Kidney (tissue), 14 donors: ENCODE measurements around the gene TESK1. TPM values are rescaled to one million over a fixed set of nuclear protein-coding genes. Genes with fewer than 3 reads are reported as not detected.
A peak's percentile ranks its signal among the peaks of the same experiment; 100 is the strongest.

Experiments
- DNase-seq, 5 donors: peaks; one replicate each; pipeline ENCODE4 v3.0.0-alpha.2; 2013 to 2020
- FAIRE-seq: peaks from 2 replicates; lab custom pipeline; 2012; peaks lifted over from hg19 to GRCh38; lab: Jason Lieb, UNC
- H3K27ac ChIP-seq, 2 donors: one replicate each; pipeline ENCODE4 v1.7.0; 2013; ENCODE audit warnings: low read depth in 2 of 2, low read length in 2 of 2, inconsistent platforms in 1 of 2
- H3K27me3 ChIP-seq: one replicate; pipeline ENCODE4 v1.7.1; 2013; ENCODE audit warnings: low read length, inconsistent platforms; ENCODE audit not compliant: control insufficient read depth, insufficient read depth
- H3K36me3 ChIP-seq, 3 donors: one replicate each; pipeline versions ENCODE4 v1.7.0 to v1.7.1; 2013; ENCODE audit warnings: low read length in 3 of 3, control low read depth in 1 of 3, inconsistent platforms in 1 of 3; ENCODE audit not compliant: insufficient read depth in 3 of 3, control insufficient read depth in 2 of 3
- H3K4me1 ChIP-seq, 3 donors: one replicate each; pipeline versions ENCODE4 v1.7.0 to v1.7.1; 2013; ENCODE audit warnings: low read length in 3 of 3, inconsistent platforms in 1 of 3, low read depth in 1 of 3; ENCODE audit not compliant: control insufficient read depth in 2 of 3, insufficient read depth in 2 of 3
- H3K4me3 ChIP-seq, 3 donors: one replicate each; pipeline versions ENCODE4 v1.7.0 to v1.8.1; 2013; ENCODE audit warnings: low read length in 3 of 3, control low read depth in 1 of 3, inconsistent platforms in 1 of 3
- H3K9ac ChIP-seq, 3 donors: one replicate each; pipeline versions ENCODE4 v1.7.0 to v1.7.1; 2013; ENCODE audit warnings: low read length in 3 of 3, control low read depth in 1 of 3, inconsistent platforms in 1 of 3
- H3K9me3 ChIP-seq, 3 donors: one replicate each; pipeline versions ENCODE4 v1.7.0 to v1.7.1; 2013; ENCODE audit warnings: low read length in 3 of 3, control low read depth in 1 of 3, inconsistent platforms in 1 of 3; ENCODE audit not compliant: control insufficient read depth in 2 of 3, insufficient read depth in 1 of 3
- intact Hi-C: fragments of 100-400 bp; cut with DNase I; formaldehyde crosslinking; loops from one replicate; pipeline ENCODE4 v1.11.1; 2022
- polyA plus RNA-seq: library from polyadenylated mRNA; stranded (reverse); fragments of 350-450 nt; fragmentation: Illumina TruSeq; extraction: RNeasy Lipid Tissue Mini Kit (QIAGEN cat#74804); gene quantifications from one replicate; pipeline ENCODE4 v1.2.3, GENCODE V29; 2014; ENCODE audit warnings: low read depth, low replicate concordance; ENCODE audit not compliant: insufficient read depth
- total RNA-seq: library from RNA; stranded (reverse); fragmentation: NEBNext Ultra II Directional; extraction: Animal tissue kit (Norgen Biotek cat#: 25700); gene quantifications from one replicate; pipeline ENCODE4 v1.2.1, GENCODE V29; 2021
- TF ChIP-seq, protein P1 (sequence below): IDR thresholded peaks from 3 replicates; pipeline ENCODE4 v1.5.1; 2012; ENCODE audit warnings: mild to moderate bottlenecking, moderate library complexity, borderline replicate concordance; ENCODE audit not compliant: insufficient read depth; ENCODE audit errors: extremely low read depth
- donor health status: control.
- donor health status: control.
- donor health status: control.
- donor health status: control.
- donor health status: control.
- donor health status: DM: yes; HTN: yes; CAD: no.
- donor health status: Normal renal cell carcinoma (clear cell type).

TESK1 gene
- total and polyA plus RNA-seq, 2 donors from 2014 or later, result 34.6 to 35.8 TPM

GRCh38 chr9:35657546-35658136 lies 52.6 kb downstream of the TESK1 start, which contains the start of gene RMRP:
TSS of gene RMRP (minus strand) at chr9:35658019.
- H3K4me1 ChIP-seq, result peaks cover 0 to 10% (median 9%) of the 10 kb centered on the region in 3 donors
- peak within 1 kb of the TSS; percentile 87 to 97 (median 94) for H3K9ac ChIP-seq
- DNase-seq (peak; percentile 97 to 99 (median 99)), FAIRE-seq (peak; percentile 87)
- H3K9me3 ChIP-seq, result no peaks in the 10 kb centered on the region
- intact Hi-C loops, result no loop called here
- H3K27ac ChIP-seq, result peak within 1 kb of the TSS; percentile 99 to 100
- H3K4me3 ChIP-seq, result peak within 1 kb of the TSS; percentile 73 to 91 (median 86)
- H3K36me3 ChIP-seq, result peaks cover 0 to 10% (median 3%) of the 10 kb centered on the region in 3 donors
- no peaks in the 10 kb centered on the region for H3K27me3 ChIP-seq
- TF ChIP-seq, protein P1, sequence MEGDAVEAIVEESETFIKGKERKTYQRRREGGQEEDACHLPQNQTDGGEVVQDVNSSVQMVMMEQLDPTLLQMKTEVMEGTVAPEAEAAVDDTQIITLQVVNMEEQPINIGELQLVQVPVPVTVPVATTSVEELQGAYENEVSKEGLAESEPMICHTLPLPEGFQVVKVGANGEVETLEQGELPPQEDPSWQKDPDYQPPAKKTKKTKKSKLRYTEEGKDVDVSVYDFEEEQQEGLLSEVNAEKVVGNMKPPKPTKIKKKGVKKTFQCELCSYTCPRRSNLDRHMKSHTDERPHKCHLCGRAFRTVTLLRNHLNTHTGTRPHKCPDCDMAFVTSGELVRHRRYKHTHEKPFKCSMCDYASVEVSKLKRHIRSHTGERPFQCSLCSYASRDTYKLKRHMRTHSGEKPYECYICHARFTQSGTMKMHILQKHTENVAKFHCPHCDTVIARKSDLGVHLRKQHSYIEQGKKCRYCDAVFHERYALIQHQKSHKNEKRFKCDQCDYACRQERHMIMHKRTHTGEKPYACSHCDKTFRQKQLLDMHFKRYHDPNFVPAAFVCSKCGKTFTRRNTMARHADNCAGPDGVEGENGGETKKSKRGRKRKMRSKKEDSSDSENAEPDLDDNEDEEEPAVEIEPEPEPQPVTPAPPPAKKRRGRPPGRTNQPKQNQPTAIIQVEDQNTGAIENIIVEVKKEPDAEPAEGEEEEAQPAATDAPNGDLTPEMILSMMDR, result peak; percentile 34

GRCh38 chr9:35658137-35658967 lies 53.3 kb downstream of the TESK1 start, which contains the start of gene CCDC107:
TSS of gene CCDC107 (plus strand) at chr9:35658292. CDS start at chr9:35658380, 88 bp downstream.
- Histone ChIP-seq H3K4me3 (peak within 1 kb of the TSS; percentile 73 to 91 (median 86)), H3K27me3 (no peaks in the 10 kb centered on the region), H3K9me3 (no peaks in the 10 kb centered on the region), H3K27ac (peak within 1 kb of the TSS; percentile 99 to 100), H3K4me1 (peaks cover 0 to 10% (median 9%) of the 10 kb centered on the region in 3 donors), H3K36me3 (peaks cover 0 to 10% (median 3%) of the 10 kb centered on the region in 3 donors), H3K9ac (peak within 1 kb of the TSS; percentile 87 to 97 (median 94))
- FAIRE-seq, result no peak
- intact Hi-C loops, result no loop called here
- TF ChIP-seq, protein P1, result peak; percentile 63
- peak; percentile 92 to 97 (median 96) for DNase-seq

GRCh38 chr9:35658968-35659220 lies 53.8 kb downstream of the TESK1 start:
- intact Hi-C loops, result no loop called here
- FAIRE-seq (no peak), DNase-seq (peak in 1 of 5 donors; percentile 74)
- H3K27ac ChIP-seq, result peak overlapping the region; percentile 99 to 100
- TF ChIP-seq, protein P1, result no peak
- H3K9me3 ChIP-seq, result no peaks in the 10 kb centered on the region
- no peaks in the 10 kb centered on the region for H3K27me3 ChIP-seq
- peaks cover 0 to 10% (median 9%) of the 10 kb centered on the region in 3 donors for H3K4me1 ChIP-seq
- peak overlapping the region; percentile 87 to 97 (median 94) for H3K9ac ChIP-seq
- peaks cover 0 to 10% (median 3%) of the 10 kb centered on the region in 3 donors for H3K36me3 ChIP-seq
- H3K4me3 ChIP-seq, result peak overlapping the region; percentile 73 to 91 (median 86)
